SH-SY5Y (cell line): ENCODE results near the gene HOMER1.

Experiments used
- GATA2 ChIP-seq: IDR thresholded peaks from 2 replicates; pipeline ENCODE4 v1.6.1; 2011; ENCODE audit warnings: mild to moderate bottlenecking, low read depth, low read length
- GATA3 ChIP-seq: IDR thresholded peaks from 2 replicates; pipeline ENCODE4 v1.6.1; 2011; ENCODE audit warnings: low read depth, mild to moderate bottlenecking, low read length, moderate library complexity

DNA sequence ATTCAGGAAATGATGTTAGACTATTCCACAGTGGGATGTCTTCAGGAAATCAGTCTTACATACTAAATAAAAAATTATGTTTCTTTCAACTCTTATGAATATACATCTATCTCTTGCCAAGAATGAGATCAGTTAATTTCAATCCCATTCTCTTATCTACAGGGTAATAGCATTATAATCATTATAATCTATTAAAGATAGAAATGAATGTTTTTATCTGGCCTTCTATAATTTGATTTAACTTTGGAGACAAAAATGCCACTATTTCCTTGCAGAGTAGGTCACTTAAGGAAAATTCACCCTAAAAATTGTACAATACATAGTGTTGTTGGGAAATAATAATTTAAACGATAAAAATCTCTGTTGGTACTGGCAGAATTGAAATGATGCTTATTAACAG is 96.4 kb downstream of the HOMER1 start:
- TF ChIP-seq GATA2 (no peak), GATA3 (no peak)
